HCEC 1CT (cell line): Measurements from ENCODE around the gene PLCL2.
A peak's percentile ranks its signal among the peaks of the same experiment; 100 is the strongest.

Experiments
- DNase-seq: peaks from one replicate; pipeline ENCODE4 v3.0.0-alpha.2; 2017

The PLCL2 gene

DNA sequence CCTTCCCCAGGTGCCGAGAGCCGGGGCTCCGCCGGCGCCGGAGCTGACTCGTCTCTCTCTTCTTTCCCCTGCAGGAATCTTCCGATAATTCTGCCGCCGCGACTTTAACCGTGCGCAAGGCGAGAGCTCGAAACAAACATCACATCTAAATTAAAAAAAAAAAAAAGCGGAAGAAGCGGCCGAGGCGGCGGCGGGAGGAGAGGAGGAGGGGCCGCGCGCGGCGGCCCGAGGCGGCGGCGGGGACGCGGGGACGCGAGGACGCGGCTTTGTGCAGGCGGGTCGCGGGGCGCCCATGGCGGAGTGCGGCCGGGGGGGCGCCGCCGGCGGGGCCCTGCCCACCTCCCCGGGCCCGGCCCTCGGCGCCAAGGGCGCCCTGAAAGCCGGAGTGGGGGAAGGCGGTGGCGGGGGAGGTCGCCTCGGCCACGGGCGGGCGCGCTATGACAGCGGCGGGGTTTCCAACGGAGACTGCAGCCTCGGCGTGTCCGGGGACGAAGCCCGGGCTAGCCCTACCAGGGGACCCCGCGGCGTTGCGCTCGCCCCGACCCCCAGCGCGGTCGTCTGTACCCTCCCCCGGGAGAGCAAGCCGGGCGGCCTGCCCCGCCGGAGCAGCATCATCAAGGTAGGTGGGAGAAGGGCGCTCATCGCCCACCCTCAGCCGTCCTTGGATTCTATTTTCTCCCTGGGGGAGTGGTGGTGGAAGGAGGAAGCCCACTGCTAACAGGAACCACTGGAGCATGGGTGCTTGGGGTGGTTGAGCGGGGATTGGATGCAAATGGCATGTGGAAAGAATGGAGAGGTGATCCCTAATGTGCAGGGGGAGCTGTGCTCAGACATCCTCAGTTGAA, at the start of gene PLCL2:
PLCL2 (plus strand) TSS at position 208 of the 845 bp plus-strand sequence; CDS start at position 293, 85 bp downstream.
- peak; percentile 31 for DNase-seq

DNA sequence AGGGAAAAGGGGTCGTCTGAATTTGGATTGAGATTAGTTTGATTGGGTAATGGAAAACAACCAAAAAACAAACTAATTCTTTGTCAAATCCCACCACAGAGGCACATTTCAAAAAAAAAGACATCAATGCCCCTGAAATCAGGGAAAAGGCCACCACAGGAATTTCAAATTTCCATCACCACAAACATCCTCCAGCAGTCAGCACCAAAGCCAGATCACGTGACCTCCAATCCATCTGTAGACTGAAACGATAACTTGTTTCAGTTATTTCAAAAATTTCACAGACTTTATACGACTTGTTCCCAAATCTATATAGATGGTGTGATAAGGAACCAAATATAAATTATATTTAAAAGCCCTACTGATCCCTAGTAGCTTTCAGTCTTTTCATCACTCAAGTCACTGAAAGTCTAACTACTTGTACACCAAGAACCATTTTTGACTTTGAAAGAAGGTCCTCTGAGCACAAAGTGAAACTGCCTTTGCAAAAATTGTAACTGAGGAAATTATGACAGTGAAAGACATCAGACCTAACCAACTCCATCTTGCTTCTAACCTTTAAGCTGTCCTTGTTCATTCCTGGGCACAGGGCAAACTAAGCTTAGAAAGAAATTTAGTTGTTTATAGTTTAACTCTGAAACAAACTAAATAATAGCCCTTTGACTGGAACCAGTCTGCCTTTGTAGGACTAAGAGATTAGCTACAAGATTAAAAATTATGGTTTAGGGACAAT, 48.1 kb upstream of the PLCL2 start:
- no peak for DNase-seq

DNA sequence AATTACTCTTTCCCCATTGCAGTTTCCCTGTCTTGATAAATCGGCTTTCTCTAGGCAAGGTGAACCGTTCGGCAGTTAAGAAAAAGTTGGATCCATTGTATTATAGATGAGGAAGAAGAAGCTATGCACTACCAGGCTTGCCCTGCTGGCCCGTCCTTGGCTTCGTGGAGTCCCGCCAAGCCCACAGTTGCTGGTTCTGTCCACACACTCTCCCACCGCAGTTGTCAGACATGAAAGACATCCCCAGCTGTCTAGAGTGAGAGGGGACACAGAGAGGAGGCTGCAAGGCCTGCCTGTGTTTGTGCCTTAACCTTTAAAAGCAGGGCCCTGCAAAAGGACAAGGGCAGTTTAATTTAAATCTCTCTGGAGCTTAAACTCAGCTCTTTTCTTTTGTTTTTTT, 47.2 kb upstream of the PLCL2 start:
- no peak for DNase-seq

DNA sequence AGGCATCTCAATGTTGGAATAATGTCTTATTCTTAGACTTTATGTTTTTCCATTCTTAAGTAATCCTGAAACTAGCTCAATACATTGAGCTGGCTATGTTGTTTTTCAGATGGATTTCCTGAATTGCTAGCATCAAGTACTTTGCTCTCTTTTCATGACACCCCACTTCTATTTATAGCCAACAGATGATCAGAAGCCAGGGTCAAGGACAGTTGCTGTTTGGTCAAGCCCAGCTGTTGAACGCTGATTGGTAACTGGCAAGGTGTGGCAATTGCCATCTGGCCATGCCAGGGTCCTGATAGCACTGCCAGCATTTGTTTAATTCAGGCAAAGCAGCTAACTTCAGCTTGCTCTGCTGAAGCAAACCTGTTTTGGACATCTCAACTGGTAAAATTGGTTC, 46.2 kb upstream of the PLCL2 start:
- no peak for DNase-seq

DNA sequence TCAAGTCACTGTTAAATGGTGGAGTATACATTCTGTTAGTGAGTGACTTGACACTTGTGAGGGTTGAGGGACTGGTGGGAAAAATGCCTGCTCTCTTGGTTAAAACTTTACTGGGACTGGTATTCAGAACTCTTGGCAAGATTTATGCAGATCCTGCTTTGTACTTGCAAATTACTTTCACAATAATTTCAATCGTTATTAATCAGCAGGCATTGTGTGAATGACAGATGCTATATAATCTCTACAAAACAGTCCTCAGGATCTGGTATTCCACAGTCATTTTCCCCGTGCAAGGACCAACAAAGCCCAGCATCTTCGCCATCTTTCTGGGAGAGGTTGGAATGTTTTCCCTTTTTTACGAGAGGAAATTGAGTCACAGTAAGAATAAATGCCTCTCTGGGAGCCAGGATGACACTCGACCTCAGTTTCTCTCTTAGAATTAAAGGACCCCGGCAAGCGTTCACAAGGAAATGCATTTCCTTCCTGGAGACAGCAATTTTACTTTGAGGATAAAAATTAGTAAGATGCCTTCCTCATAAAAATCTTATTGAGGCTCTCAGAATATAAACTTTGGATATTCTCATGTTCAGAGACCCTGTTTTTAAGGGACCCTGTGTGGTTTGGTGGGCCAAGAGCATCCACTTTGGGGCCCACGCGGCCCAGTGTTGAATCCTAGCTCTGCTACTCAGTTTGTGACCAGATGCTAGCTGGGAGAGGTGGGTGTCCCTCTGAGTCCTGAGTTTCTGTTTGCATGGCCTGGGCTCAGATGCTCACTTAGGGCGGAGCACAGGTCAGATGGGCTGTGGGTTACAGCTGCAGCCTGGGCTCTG, 45.3 kb upstream of the PLCL2 start:
- DNase-seq, result no peak

DNA sequence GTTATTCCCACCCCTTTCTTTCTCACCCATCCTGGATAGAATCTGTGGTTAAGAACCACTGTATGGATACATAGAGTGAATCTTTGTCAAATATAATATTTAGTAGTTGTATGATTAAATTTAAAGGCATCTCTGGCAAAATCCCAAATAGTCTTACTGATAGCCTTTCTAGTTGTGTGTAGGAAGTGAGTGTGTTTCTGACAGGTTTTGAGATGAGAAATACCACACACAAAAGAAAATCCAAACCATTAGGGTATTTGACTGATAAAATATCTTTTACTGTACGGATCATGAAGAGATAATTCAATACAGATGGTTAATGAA, 44.7 kb upstream of the PLCL2 start:
- peak; percentile 24 for DNase-seq

DNA sequence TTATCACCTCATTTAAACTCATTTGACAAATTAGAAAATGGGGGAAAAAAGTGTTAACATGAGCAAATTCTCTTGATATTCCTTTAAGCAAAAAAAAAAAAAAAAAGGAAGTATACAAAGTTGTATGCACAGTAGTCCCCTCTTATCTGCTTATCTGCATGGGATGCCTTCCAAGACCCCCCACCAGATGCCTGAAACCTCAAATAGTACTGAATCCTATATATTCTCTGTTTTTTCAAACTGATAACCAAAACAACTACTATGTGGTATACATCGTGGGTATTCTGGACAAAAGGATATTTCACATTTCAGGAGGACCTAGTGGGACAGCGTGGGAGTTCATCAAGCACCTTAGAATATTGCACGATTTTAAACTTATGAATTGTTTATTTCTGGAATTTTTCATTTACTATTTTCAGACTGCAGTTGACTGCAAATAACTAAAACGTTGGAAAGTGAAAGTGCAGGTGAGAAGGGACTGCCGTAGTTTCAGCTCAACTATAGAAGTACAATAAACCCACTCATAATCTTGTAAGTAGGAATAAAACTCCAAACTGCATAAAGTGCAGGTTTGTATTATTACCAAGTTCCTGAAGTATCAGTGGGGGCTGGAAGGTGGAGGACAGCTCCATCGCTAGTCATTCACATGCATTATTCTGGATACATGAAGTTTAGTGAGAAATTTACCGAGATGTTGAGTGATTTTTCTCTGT, 43.6 kb upstream of the PLCL2 start:
- no peak for DNase-seq

DNA sequence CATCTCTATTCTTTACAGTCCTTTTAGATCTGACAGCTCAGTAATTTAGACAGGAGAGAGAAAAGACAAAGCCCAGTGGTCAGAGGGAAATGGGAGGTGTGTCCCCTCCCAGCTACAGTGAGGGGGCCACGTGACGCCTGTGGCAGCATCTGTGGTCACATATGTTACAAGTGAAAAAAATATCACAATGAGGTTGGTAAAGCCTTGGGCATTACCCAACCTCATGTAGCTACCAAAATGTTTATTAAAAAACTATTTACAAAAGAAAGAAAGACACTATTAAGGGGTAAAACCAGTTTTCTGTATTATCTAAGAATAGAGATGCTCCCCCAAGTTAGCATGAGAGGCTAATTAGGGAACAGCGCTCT, 42.9 kb upstream of the PLCL2 start:
- DNase-seq, result no peak

DNA sequence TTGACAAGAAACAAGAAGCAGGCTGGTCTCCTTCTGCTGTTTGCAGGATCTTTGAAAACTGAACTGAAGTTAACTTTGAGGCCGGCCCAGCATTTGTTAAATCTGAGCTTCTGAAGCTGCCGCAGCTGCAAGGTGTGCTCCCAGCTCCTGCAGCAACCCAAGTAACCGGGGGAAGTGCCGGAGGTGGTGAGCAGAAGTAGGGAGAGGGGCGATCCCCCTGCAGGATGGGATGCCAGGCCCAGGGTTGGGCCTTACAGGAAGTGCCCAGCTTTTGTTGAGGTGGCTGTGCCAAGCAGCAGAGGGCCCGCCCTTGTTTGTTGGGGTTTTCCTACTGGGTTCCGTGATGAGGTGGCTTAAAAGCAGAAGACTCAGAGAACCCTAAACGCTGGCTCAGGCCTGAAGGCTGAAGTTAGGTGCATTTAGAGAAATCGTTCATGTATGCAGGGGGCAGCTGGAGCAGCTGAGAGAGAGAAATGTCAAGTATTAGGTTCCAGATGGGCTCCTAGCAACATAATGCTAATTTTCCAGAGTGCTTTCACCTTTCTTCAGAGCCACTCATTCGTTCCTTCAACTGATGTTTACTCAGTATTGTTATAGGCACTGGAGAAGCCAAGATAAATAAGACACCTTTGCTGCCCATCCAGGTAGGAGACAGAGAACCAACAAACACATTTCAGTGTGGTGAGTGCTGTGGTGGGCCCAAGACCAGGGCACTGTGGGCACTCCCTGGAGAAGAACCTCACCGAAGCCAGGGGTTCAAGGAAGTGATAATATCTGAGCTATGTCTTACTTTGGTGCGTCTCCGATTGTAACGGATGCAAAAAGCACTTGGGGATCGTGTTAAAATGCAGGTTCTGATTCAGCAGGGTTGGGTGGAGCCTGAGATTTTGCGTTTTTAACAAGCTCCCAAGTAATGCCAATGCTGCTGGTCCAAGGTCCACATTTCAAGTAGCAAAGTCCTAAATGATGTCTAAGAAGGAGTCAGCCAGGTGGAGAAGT, 42.2 kb upstream of the PLCL2 start:
- DNase-seq, result no peak

DNA sequence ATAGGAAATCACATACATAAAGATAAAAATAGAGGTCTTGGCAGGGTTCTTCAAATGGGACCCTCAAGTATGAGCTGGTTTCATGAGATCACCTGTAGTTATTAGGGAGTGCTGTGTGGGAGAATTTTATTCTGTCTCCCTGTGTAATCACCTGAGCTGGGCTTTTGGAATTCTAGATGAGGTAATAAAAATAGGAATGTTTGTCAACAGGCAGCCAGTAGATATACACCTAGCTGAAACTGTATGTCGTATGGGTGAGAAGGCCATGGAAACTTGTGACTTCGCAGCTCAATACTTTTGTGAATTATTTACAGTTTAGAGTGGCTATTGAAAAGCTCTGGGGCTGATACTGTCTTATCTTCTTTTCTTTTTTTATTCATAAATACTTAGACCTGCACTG, 40.5 kb upstream of the PLCL2 start:
- DNase-seq, result no peak

DNA sequence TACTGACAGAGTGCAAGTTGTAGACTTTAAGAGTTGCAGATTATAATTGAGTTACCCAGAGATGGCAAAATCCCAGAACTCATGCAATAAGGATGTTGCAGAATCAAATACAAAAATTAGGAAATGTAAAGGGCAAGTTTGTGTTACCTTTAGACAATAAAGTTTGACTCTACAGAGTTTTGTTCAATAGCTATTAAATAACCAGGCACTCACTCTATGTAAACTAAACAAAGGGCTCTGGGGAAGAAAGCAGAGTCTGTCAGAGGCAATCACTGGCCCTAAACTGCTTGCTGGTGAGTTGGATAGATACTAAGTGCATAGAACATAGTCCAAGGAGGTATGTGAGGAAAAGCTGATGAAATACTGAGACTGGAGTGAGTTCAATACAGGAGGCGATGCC, 40.0 kb upstream of the PLCL2 start:
- DNase-seq, result no peak

DNA sequence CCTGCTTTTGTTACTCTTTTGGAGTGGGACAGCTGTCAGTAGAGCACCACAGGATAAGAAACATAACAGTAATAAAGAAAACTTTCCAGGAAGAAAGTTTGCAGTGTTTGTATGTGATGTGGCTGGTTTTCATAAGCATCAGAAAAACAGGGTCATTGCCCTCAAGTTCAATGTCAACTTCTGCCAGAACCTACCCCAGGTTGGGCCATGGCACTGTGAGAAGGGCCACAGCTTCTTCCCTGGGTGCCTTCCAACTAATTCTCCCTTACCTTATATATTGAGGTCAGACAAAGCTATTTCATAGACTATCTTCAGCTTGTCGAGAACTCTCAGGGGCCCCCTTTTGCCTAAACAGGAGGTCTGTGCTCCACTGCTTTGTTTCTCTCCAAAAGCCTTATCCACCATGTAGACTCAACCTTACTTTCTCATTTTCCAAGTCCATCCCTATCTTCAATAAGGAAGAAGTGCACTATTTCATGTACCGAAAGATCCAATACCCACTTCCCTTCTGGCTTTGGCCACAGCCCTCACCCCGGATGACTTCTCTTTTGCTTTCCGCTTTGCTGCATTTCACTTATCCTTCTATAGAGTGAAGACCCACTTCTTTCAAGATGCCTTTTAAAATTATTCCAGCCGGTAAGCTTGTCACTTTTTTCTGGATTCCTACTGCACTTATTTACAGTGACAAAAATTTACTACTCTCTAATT, 38.2 kb upstream of the PLCL2 start:
- no peak for DNase-seq

DNA sequence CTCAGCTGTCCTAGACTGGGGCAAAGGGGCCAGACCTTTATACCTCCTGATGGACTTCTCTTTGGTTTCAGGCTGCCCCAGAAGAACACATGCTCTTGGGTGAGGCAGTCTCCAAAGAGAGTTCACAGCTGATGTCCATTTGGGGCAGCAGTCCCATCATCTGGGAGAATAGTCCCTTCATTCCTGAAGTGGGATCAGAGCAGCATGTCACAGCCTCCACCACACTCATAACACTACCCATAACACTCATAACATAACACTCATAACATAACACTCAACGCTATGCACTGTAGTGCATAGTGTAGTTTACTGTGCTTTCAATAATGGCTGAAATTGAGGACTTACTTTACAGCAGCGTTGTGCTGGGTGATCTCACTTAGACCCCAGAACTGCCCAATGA, 36.7 kb upstream of the PLCL2 start:
- no peak for DNase-seq

DNA sequence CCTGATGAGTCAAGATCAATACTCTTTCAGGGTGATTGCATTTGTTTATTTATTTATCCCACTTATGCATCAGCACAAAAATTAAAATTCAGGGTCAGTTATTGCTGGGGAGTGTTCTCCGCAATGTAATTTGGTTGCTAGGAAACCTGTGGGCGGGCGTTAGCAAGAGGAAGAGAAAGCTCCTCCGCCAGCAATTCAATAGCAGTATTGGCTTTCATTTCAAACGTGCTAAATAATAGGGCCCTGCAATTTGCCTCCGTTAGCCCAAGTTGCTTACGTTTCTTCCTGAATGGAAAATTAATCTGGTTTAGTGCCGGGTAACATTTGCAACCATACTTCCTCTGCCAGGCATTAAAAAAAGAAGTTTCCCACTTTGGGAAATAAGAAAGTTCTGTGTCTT, 35.5 kb upstream of the PLCL2 start:
- peak; percentile 22 for DNase-seq

DNA sequence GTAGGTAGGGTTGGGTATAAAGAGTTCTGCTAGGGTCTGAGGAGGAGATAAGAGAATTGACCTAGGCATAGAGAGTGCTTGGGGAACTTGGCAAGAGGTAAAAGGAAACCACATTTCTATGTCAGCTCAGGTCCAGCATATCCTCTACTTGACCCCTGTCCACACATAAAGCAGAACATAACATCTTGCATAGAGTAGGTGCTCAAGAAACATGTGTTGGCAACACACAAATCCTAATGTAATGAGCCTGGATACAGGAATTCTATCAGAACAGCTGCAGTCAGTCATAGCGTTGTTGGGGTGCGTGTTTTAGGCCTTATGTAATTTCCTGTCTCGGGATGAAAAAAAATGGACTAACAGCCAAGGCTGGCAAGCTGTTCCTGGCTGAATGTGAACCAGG, 35.0 kb upstream of the PLCL2 start:
- peak; percentile 89 for DNase-seq

DNA sequence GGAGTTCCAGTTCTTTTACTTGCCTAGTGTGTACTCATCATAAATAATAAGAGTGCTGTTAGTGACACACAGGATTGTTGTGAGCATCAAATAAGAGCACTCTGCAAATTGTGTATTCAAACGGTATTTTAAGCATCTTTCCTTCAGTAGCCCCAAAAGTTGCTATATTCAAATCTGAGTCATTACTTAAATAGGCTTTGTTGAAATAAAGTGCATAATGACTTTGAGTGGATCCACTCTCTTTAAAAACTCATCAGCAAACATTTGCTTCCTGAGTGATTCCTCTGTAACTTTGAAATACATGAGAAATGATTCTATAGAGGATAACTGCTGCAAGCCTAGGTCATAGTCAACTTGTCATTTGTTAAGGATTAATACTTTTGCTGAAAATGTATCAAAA, 29.3 kb upstream of the PLCL2 start:
- DNase-seq, result no peak

DNA sequence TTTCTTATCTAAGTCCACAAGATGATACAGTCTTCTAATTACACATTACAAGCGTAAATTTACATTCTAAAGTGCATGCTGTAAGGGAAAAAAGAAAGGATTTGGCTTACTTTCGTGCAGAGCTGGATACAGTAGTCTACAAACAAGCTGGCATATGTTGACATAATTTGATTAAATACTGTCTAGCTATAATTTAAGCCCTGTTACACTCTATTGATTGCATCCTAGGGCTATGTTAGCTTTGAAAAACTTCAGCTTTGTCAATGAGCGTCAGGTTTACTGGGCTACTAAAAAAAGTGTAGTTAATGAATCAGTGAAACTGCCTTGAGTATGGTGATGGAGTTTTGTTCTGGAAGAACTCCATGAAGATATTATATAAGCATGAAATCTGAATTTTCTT, 24.5 kb upstream of the PLCL2 start:
- DNase-seq, result no peak

DNA sequence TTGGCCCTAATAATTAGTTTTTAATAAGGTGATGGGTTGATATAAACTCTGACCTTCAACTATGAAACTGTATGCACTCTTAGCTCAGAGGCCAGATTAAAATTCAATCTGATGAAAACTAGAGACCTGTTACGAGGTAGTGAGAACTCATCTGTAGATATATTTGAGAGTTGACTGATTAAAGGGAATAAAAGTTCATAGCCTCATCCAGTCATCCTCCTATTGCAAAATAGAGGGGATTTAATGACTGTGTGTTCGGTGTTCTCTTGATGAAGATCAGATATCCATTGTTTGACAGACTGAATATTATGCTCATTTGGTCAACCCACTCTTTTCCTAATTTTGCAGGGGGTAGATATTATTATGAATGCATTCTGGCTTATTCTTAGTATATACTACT, 23.3 kb upstream of the PLCL2 start:
- DNase-seq, result no peak

DNA sequence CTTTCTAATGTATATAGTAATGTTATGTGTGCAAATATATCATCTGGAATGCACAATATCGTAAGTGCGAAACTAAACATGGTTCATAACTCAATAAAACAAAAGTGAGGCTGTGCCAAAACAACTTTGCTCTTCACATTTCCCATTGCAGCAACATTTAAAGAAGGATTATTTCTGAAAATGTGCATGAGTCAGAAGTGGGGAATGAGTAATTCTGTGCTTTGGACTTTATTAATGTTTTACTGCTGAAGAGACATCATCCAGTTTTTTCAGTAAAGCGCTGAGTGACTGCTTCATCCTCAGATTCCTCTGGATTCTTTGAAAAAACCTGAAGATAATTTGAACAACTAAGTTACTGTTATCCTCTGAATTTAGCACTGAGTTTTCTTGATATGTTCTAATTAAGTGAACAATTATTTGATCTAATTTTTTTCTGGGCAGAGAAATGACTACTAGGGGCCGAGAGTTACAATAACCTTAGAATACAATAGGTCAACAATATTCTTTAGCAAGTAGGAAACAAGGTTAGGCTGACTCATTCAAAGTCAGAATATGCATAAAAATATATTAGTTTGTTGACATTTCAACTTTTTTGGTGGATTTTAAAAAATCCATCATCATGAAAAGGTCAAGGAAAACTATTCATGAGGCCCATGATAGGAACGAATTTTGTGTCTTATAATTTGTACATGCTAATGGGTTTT, 20.0 kb upstream of the PLCL2 start:
- DNase-seq, result peak; percentile 85

DNA sequence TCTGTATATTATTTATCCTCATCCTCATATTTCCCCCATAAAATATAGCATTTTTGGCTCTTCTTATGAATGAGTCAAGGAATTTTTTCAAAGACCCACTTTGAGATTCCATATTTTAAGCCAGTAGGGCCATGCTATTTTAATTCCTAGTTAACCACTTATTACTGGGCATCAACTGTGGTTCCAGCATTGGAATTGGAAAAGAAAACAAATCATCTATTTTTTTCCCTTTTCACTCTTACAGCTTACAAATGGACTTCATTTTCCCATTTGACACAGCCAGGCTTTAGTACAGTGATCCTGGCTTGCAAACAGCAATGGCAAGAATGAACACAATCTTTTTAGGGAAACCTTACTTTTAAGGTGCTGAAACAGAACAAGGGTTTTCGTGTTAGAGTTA, 19.4 kb upstream of the PLCL2 start:
- DNase-seq, result no peak
